GM23338 (cell line): ENCODE results near the gene STRN. TPM values are rescaled to one million over a fixed set of nuclear protein-coding genes. Genes with fewer than 3 reads are reported as not detected.
A peak's percentile ranks its signal among the peaks of the same experiment; 100 is the strongest.

Experiments used
- ATAC-seq: fragments of 200-7000 bp; cut with Tn5 transposase; 3 replicates; pipeline ENCODE4 v1.9.1; 2020
- DNase-seq: peaks from one replicate; pipeline ENCODE4 v3.0.0-alpha.2; 2015; ENCODE audit warnings: low spot score
- H2AFZ ChIP-seq: fragments of 200-600 bp; sonication (generic); 2 replicates; pipeline ENCODE4 v1.8.0; 2016; ENCODE audit warnings: antibody characterized with exemption, mild to moderate bottlenecking, moderate library complexity
- H3F3A ChIP-seq: fragments of 200-600 bp; sonication (generic); replicated peaks from 2 replicates; pipeline ENCODE4 v1.8.0; 2017; ENCODE audit warnings: antibody characterized with exemption, mixed run types, low read depth
- H3K27ac ChIP-seq: fragments of 200-600 bp; sonication (generic); 2 replicates; pipeline ENCODE4 v1.6.1; 2016; ENCODE audit warnings: low read depth
- H3K27me3 ChIP-seq: fragments of 200-600 bp; sonication (generic); 2 replicates; pipeline ENCODE4 v1.8.0; 2016; ENCODE audit warnings: mild to moderate bottlenecking, mixed run types, moderate library complexity; ENCODE audit not compliant: insufficient read depth
- H3K36me3 ChIP-seq: fragments of 200-600 bp; sonication (generic); 2 replicates; pipeline ENCODE4 v1.8.0; 2016; ENCODE audit warnings: mild to moderate bottlenecking; ENCODE audit not compliant: insufficient read depth
- H3K4me1 ChIP-seq: fragments of 200-600 bp; sonication (generic); 2 replicates; pipeline ENCODE4 v1.8.0; 2016; ENCODE audit warnings: mild to moderate bottlenecking, moderate library complexity; ENCODE audit not compliant: insufficient read depth
- H3K4me2 ChIP-seq: fragments of 200-600 bp; sonication (generic); 2 replicates; pipeline ENCODE4 v1.7.1; 2017; ENCODE audit warnings: mixed run types
- H3K4me3 ChIP-seq: fragments of 200-600 bp; sonication (generic); 2 replicates; pipeline ENCODE4 v1.6.1; 2016; ENCODE audit warnings: mixed run types
- H3K79me2 ChIP-seq: fragments of 200-600 bp; sonication (generic); replicated peaks from 2 replicates; pipeline ENCODE4 v1.8.0; 2017; ENCODE audit warnings: mild to moderate bottlenecking; ENCODE audit not compliant: insufficient read depth
- H3K9me2 ChIP-seq: fragments of 200-600 bp; sonication (generic); 2 replicates; pipeline ENCODE4 v1.8.0; 2017; ENCODE audit not compliant: insufficient read depth
- H4K20me1 ChIP-seq: fragments of 200-600 bp; sonication (generic); replicated peaks from 2 replicates; pipeline ENCODE4 v1.8.0; 2017; ENCODE audit warnings: mild to moderate bottlenecking; ENCODE audit not compliant: insufficient read depth
- H3K27ac Mint-ChIP-seq: 2 replicates; pipeline ENCODE4 v1.8.0; 2020; ENCODE audit warnings: inconsistent platforms, mild to moderate bottlenecking, moderate library complexity, mixed read lengths
- H3K27me3 Mint-ChIP-seq: 3 replicates; pipeline ENCODE4 v1.8.0; 2022; ENCODE audit warnings: low read depth, mild to moderate bottlenecking, moderate library complexity, mixed read lengths, inconsistent platforms; ENCODE audit not compliant: insufficient read depth, poor library complexity
- H3K36me3 Mint-ChIP-seq: 3 replicates; pipeline ENCODE4 v1.8.0; 2021; ENCODE audit warnings: low read depth, mild to moderate bottlenecking, inconsistent platforms, moderate library complexity, mixed read lengths
- H3K4me1 Mint-ChIP-seq: 3 replicates; pipeline ENCODE4 v1.8.0; 2020; ENCODE audit warnings: mild to moderate bottlenecking, inconsistent platforms, mixed read lengths
- H3K4me3 Mint-ChIP-seq: 3 replicates; pipeline ENCODE4 v1.8.0; 2021; ENCODE audit warnings: moderate library complexity, mild to moderate bottlenecking, inconsistent platforms, mixed read lengths
- H3K9me3 Mint-ChIP-seq: 3 replicates; pipeline ENCODE4 v1.8.0; 2020; ENCODE audit warnings: moderate library complexity, mild to moderate bottlenecking, inconsistent platforms, mixed read lengths
- CREB1 ChIP-seq: fragments of 250-450 bp; sonication (Bioruptor Pico); IDR thresholded peaks from 2 replicates; pipeline ENCODE4 v1.5.0; 2020; ENCODE audit warnings: low read depth, mild to moderate bottlenecking, moderate library complexity
- CTCF ChIP-seq, 2 experiments: fragments of 200-600 bp in 1 of 2; sonication (generic) in 1 of 2; conservative IDR thresholded peaks; 2 replicates each; pipeline versions ENCODE4 v1.5.1 to v1.6.1; 2016 to 2017; ENCODE audit warnings: antibody characterized with exemption in 2 of 2, low read depth in 2 of 2, mild to moderate bottlenecking in 2 of 2, moderate library complexity in 1 of 2
- ETS1 ChIP-seq: IDR thresholded peaks from 2 replicates; pipeline ENCODE4 v1.6.1; 2016; ENCODE audit warnings: antibody characterized with exemption
- EZH2 ChIP-seq: fragments of 200-600 bp; sonication (generic); IDR thresholded peaks from one replicate; pipeline ENCODE4 v1.8.0; 2017; ENCODE audit warnings: antibody characterized with exemption, mild to moderate bottlenecking, low read depth; ENCODE audit not compliant: unreplicated experiment
- EZH2phosphoT487 ChIP-seq: fragments of 200-600 bp; sonication (generic); IDR thresholded peaks from one replicate; pipeline ENCODE4 v1.8.1; 2018; ENCODE audit warnings: antibody characterized with exemption; ENCODE audit not compliant: unreplicated experiment
- JUNB ChIP-seq: IDR thresholded peaks from one replicate; pipeline ENCODE4 v1.6.1; 2016; ENCODE audit warnings: antibody characterized with exemption; ENCODE audit not compliant: unreplicated experiment
- NANOG ChIP-seq: IDR thresholded peaks from 2 replicates; pipeline ENCODE4 v1.6.1; 2016; ENCODE audit warnings: antibody characterized with exemption, borderline replicate concordance
- POLR2AphosphoS5 ChIP-seq: IDR thresholded peaks from 2 replicates; pipeline ENCODE4 v1.6.1; 2016; ENCODE audit warnings: antibody characterized with exemption, low read depth
- REST ChIP-seq: IDR thresholded peaks from one replicate; pipeline ENCODE4 v1.6.1; 2018; ENCODE audit warnings: antibody characterized with exemption; ENCODE audit not compliant: unreplicated experiment
- STAT1 ChIP-seq: IDR thresholded peaks from one replicate; pipeline ENCODE4 v1.6.1; 2016; ENCODE audit warnings: antibody characterized with exemption; ENCODE audit not compliant: unreplicated experiment
- ZNF114 ChIP-seq: fragments of 250-450 bp; sonication (Bioruptor Pico); IDR thresholded peaks from 2 replicates; pipeline ENCODE4 v1.5.0; 2020; ENCODE audit warnings: mild to moderate bottlenecking, moderate library complexity
- ZNF331 ChIP-seq: fragments of 250-450 bp; sonication (Bioruptor Pico); IDR thresholded peaks from 2 replicates; pipeline ENCODE4 v1.5.0; 2020; ENCODE audit warnings: low read depth, mild to moderate bottlenecking, moderate library complexity
- ZNF462 ChIP-seq: fragments of 250-450 bp; sonication (Bioruptor Pico); IDR thresholded peaks from 2 replicates; pipeline ENCODE4 v1.5.0; 2020; ENCODE audit warnings: mild to moderate bottlenecking, moderate library complexity
- polyA plus RNA-seq: library from polyadenylated mRNA; unstranded; fragments of >200 nt; fragmentation: Nextera tagmentation; extraction: Ambion mirVana; gene quantifications from 2 replicates; pipeline ENCODE4 v1.2.1, GENCODE V29; 2016
- total RNA-seq: library from RNA; depleted of rRNA; stranded (reverse); fragments of >200 nt; shearing (Covaris generic); gene quantifications from 2 replicates; pipeline ENCODE4 v1.2.3, GENCODE V29; 2014

Gene STRN
- total and polyA plus RNA-seq, 2 experiments from 2014 or later = 16.1 to 34.5 TPM

GRCh38 chr2:36952748-36953197 lies 13.6 kb downstream of the STRN start:
- peaks cover 62% of the 10 kb centered on the region for H3K4me1 ChIP-seq
- 0 out of 2 replicates have a peak, but pooled peaks cover 6% of the 10 kb centered on the region for H4K20me1 ChIP-seq
- H3K79me2 ChIP-seq = peaks cover 94% of the 10 kb centered on the region
- peak overlapping the region; percentile 24; the same call in 1 of the 2 replicates for H3K4me2 ChIP-seq
- peak overlapping the region; percentile 74 for H3K27ac Mint-ChIP-seq
- H3K4me1 Mint-ChIP-seq = peaks cover 54% of the 10 kb centered on the region
- H3K27me3 Mint-ChIP-seq = peaks cover 4% of the 10 kb centered on the region
- DNase-seq (peak; percentile 75), ATAC-seq (peak; percentile 85)
- no peaks in the 10 kb centered on the region for H3K9me3 Mint-ChIP-seq
- no peaks in the 10 kb centered on the region for H3K36me3 ChIP-seq
- no peaks in the 10 kb centered on the region for H3K27me3 ChIP-seq
- no peaks in the 10 kb centered on the region for H3K9me2 ChIP-seq
- no peak overlapping the region for H2AFZ ChIP-seq
- no peak overlapping the region for H3K4me3 ChIP-seq
- no peaks in the 10 kb centered on the region for H3K36me3 Mint-ChIP-seq
- no peak overlapping the region; the same call in 2 of the 3 replicates for H3K4me3 Mint-ChIP-seq
- peaks cover 3% of the 10 kb centered on the region; the same call in 1 of the 2 replicates for H3F3A ChIP-seq
- peak overlapping the region; percentile 5; the same call in 1 of the 2 replicates for H3K27ac ChIP-seq
- TF ChIP-seq ETS1 (no peak), REST (no peak), ZNF462 (CRISPR knock-in tag) (no peak), NANOG (no peak), CTCF (conservative IDR thresholded peaks at IDR 0.05; ENCODE audit: low read depth in 2 of 2) (no peak), POLR2AphosphoS5 (no peak), JUNB (no peak), ZNF114 (CRISPR knock-in tag) (no peak), EZH2phosphoT487 (no peak), CREB1 (CRISPR knock-in tag) (no peak), EZH2 (no peak), ZNF331 (CRISPR knock-in tag) (no peak), STAT1 (no peak)
